K562 (cell line): ENCODE results near the gene LMNB1. TPM values are rescaled to one million over a fixed set of nuclear protein-coding genes. Genes with fewer than 3 reads are reported as not detected.

Experiments used
- ATAC-seq: fragments of 200-7000 bp; cut with Tn5 transposase; 3 replicates; pipeline ENCODE4 v1.9.1; 2020; ENCODE audit warnings: moderate library complexity
- BruUV-seq: library from RNA; stranded (reverse); fragments of 400-500 nt; replicated peaks from 2 replicates; lab custom pipeline; 2021; lab: Mats Ljungman, UMichigan
- CTCF ChIA-PET: fragments of 300-600 bp; formaldehyde crosslinking; extraction: SDS; loops from one replicate; lab custom pipeline; 2021; ENCODE audit warnings: low intra/inter-chr PET ratio; lab: Yijun Ruan, JAX
- POLR2A ChIA-PET: fragments of 300-600, 350-650 bp; sonication (Branson Sonifier 250); formaldehyde crosslinking; extraction: SDS; loops from one replicate; lab custom pipeline; 2021; ENCODE audit warnings: antibody characterized with exemption, inconsistent platforms; lab: Yijun Ruan, JAX
- DNase-seq, 4 experiments: peaks; one replicate each; pipeline versions ENCODE4 v3.0.0 to v3.0.0-alpha.2; 2011 to 2018; ENCODE audit warnings: low spot score in 3 of 4, mixed read lengths in 3 of 4; ENCODE audit errors: extremely low read depth in 1 of 4
- FAIRE-seq: peaks from 2 replicates; lab custom pipeline; 2011; peaks lifted over from hg19 to GRCh38; lab: Jason Lieb, UNC
- H2AFZ ChIP-seq: 2 replicates; pipeline ENCODE4 v1.6.0; 2011; ENCODE audit warnings: low read depth, low read length, control low read depth, inconsistent platforms
- H3K27ac ChIP-seq: fragments of 200-600 bp; 3 replicates; pipeline ENCODE4 v1.8.0; 2011; ENCODE audit warnings: low read depth, mild to moderate bottlenecking, control low read depth, inconsistent platforms, low read length, moderate library complexity, mixed read lengths; ENCODE audit errors: extremely low read depth
- H3K27me3 ChIP-seq, 2 experiments: fragments of 300-600 bp in 1 of 2; 2 replicates in 1 of 2; 3 replicates in 1 of 2; pipeline versions ENCODE4 v1.6.0 to v1.8.0; 2011; ENCODE audit warnings: inconsistent platforms in 2 of 2, low read length in 2 of 2, mild to moderate bottlenecking in 1 of 2, mixed read lengths in 1 of 2, moderate library complexity in 1 of 2; ENCODE audit not compliant: control insufficient read depth in 2 of 2, insufficient read depth in 2 of 2
- H3K36me3 ChIP-seq: fragments of 300-600 bp; 3 replicates; pipeline ENCODE4 v1.8.0; 2011; ENCODE audit warnings: mild to moderate bottlenecking, low read length, inconsistent platforms; ENCODE audit not compliant: control insufficient read depth, insufficient read depth
- H3K4me1 ChIP-seq, 2 experiments: fragments of 200-600 bp in 1 of 2; replicated peaks in 1 of 2; 2 replicates in 1 of 2; 3 replicates in 1 of 2; pipeline versions ENCODE4 v1.5.1 to v1.8.0; 2011; ENCODE audit warnings: inconsistent platforms in 2 of 2, low read length in 2 of 2, mild to moderate bottlenecking in 1 of 2, mixed read lengths in 1 of 2, moderate library complexity in 1 of 2; ENCODE audit not compliant: control insufficient read depth in 2 of 2, insufficient read depth in 2 of 2
- H3K4me2 ChIP-seq: 2 replicates; pipeline ENCODE4 v1.6.1; 2011; ENCODE audit warnings: low read length, control low read depth, inconsistent platforms, mixed read lengths; ENCODE audit not compliant: insufficient read depth
- H3K4me3 ChIP-seq: fragments of 200-600 bp; sonication (generic), shearing (Covaris generic); 2 replicates; pipeline ENCODE4 v1.5.1; 2016; ENCODE audit warnings: control low read depth, inconsistent platforms
- H3K79me2 ChIP-seq: fragments of 200-600 bp; 3 replicates; pipeline ENCODE4 v1.8.0; 2011; ENCODE audit warnings: low read length, inconsistent platforms; ENCODE audit not compliant: control insufficient read depth, insufficient read depth
- H3K9ac ChIP-seq, 2 experiments: 2 replicates each; pipeline versions ENCODE4 v1.6.0 to v1.6.1; 2011; ENCODE audit warnings: low read depth in 2 of 2, low read length in 2 of 2, control low read depth in 1 of 2, inconsistent platforms in 1 of 2, mild to moderate bottlenecking in 1 of 2, mixed read lengths in 1 of 2; ENCODE audit not compliant: insufficient read depth in 1 of 2
- H3K9me1 ChIP-seq: one replicate; pipeline ENCODE4 v1.6.0; 2011; ENCODE audit warnings: inconsistent platforms, mild to moderate bottlenecking, low read length, moderate library complexity; ENCODE audit not compliant: control insufficient read depth, insufficient read depth
- H3K9me3 ChIP-seq: replicated peaks from 2 replicates; pipeline ENCODE4 v1.5.1; 2011; ENCODE audit warnings: low read depth, low read length, inconsistent platforms; ENCODE audit not compliant: control insufficient read depth, insufficient read depth
- H4K20me1 ChIP-seq: replicated peaks from 2 replicates; pipeline ENCODE4 v1.6.1; 2011; ENCODE audit warnings: low read length, inconsistent platforms, mixed read lengths; ENCODE audit not compliant: control insufficient read depth, insufficient read depth
- ATF3 ChIP-seq, 2 experiments: fragments of 450-650 bp in 1 of 2; sonication (generic) in 1 of 2; formaldehyde crosslinking in 1 of 2; IDR thresholded peaks in 1 of 2; conservative IDR thresholded peaks in 1 of 2; 2 replicates each; pipeline versions ENCODE4 v1.6.1 to v1.8.1; 2016 to 2023; ENCODE audit warnings: mild to moderate bottlenecking in 2 of 2, moderate library complexity in 2 of 2, inconsistent platforms in 1 of 2, missing genetic modification reagents in 1 of 2
- ATF7 ChIP-seq: fragments of 450-650 bp; IDR thresholded peaks from 2 replicates; pipeline ENCODE4 v1.7.1; 2014; ENCODE audit warnings: mild to moderate bottlenecking, moderate library complexity
- CXXC5 ChIP-seq: fragments of 250-450 bp; sonication (Bioruptor Pico); IDR thresholded peaks from 2 replicates; pipeline ENCODE4 v1.8.0; 2022; ENCODE audit warnings: inconsistent platforms, mild to moderate bottlenecking, moderate library complexity
- E4F1 ChIP-seq: fragments of 250-450 bp; sonication (Bioruptor Pico); IDR thresholded peaks from 2 replicates; pipeline ENCODE4 v1.5.0; 2021; ENCODE audit warnings: mild to moderate bottlenecking, borderline replicate concordance
- MITF ChIP-seq: IDR thresholded peaks from 2 replicates; pipeline ENCODE4 v1.6.1; 2014; ENCODE audit warnings: antibody characterized with exemption
- NFIX ChIP-seq: fragments of 250-450 bp; sonication (Bioruptor Pico); IDR thresholded peaks from 2 replicates; pipeline ENCODE4 v1.4.0; 2020; ENCODE audit warnings: low read depth, mild to moderate bottlenecking, moderate library complexity
- POLR2H ChIP-seq: IDR thresholded peaks from 2 replicates; pipeline ENCODE4 v1.6.1; 2016; ENCODE audit warnings: missing genetic modification characterization, low read depth, mild to moderate bottlenecking, control low read depth, missing compliant biosample characterization, moderate library complexity
- POLR3A ChIP-seq: IDR thresholded peaks from 2 replicates; pipeline ENCODE4 v1.6.1; 2011; ENCODE audit warnings: borderline replicate concordance, mild to moderate bottlenecking, moderate library complexity; ENCODE audit not compliant: insufficient read length, insufficient read depth; ENCODE audit errors: extremely low read depth
- RCOR1 ChIP-seq, 2 experiments: IDR thresholded peaks; 2 replicates each; pipeline ENCODE4 v1.6.1; 2012; ENCODE audit warnings: low read depth in 2 of 2, low read length in 2 of 2, borderline replicate concordance in 1 of 2, improper control_type of control experiment in 1 of 2
- SETDB1 ChIP-seq: IDR thresholded peaks from one replicate; pipeline ENCODE4 v1.6.1; 2012; ENCODE audit warnings: low read length, control low read depth, inconsistent platforms
- SMAD4 ChIP-seq: fragments of 250-450 bp; sonication (Bioruptor Pico); conservative IDR thresholded peaks from 2 replicates; pipeline ENCODE4 v1.8.0; 2021; ENCODE audit warnings: inconsistent platforms, mild to moderate bottlenecking, moderate library complexity
- SP2 ChIP-seq: IDR thresholded peaks from 2 replicates; pipeline ENCODE4 v1.6.1; 2011; ENCODE audit warnings: mild to moderate bottlenecking, low read depth, low read length, moderate library complexity; ENCODE audit not compliant: poor library complexity, severe bottlenecking; ENCODE audit errors: extremely low read depth
- STAT5A ChIP-seq: IDR thresholded peaks from 2 replicates; pipeline ENCODE4 v1.6.1; 2012; ENCODE audit warnings: low read length, inconsistent platforms, borderline replicate concordance
- ZNF143 ChIP-seq: sonication (generic); formaldehyde crosslinking; IDR thresholded peaks from 2 replicates; pipeline ENCODE4 v1.9.0; 2022; ENCODE audit warnings: mild to moderate bottlenecking, missing genetic modification reagents
- WGBS: fragments of 100-300 bp; shearing (Covaris generic); methylation state at CpG from one replicate; pipeline ENCODE4 v1.1.6; 2016; ENCODE audit warnings: low coverage, mixed read lengths; ENCODE audit not compliant: insufficient coverage; ENCODE audit errors: missing lambda C conversion rate; 5-methylcytosine and 5-hydroxymethylcytosine counted together
- in situ Hi-C: fragments of 300-500 bp; cut with MboI; formaldehyde crosslinking; loops from 4 replicates; pipeline ENCODE4 v1.15.0; 2018; ENCODE audit warnings: inconsistent platforms, mixed read lengths
- intact Hi-C: fragments of 100-400 bp; cut with micrococcal nuclease; formaldehyde crosslinking; loops from 2 replicates; pipeline ENCODE4 v1.14.2; 2022
- polyA plus RNA-seq, 8 experiments: library from polyadenylated mRNA; depleted of rRNA in 4 of 8; stranded (reverse) in 5 of 8; unstranded in 3 of 8; fragments of >200 nt; fragmentation: Nextera tagmentation in 2 of 8; fragmentation: Illumina TruSeq in 1 of 8; extraction: Ambion mirVana in 2 of 8; extraction: Trizol in 1 of 8; gene quantifications; 2 replicates each; pipeline versions ENCODE4 v1.2.1 to v1.2.3, GENCODE V29; 2011 to 2014; ENCODE audit warnings: inconsistent platforms in 1 of 8, missing spikeins in 1 of 8
- total RNA-seq, 7 experiments: library from RNA; depleted of rRNA in 6 of 7; stranded (reverse); fragments of >200 nt in 6 of 7; fragmentation: Illumina TruSeq in 2 of 7; extraction: Trizol in 2 of 7; gene quantifications; 2 replicates each; pipeline versions ENCODE4 v1.2.1 to v1.2.3, GENCODE V29; 2011 to 2021; ENCODE audit warnings: low replicate concordance in 1 of 7

Gene LMNB1
- total and polyA plus RNA-seq, 9 of the 15 experiments (the other 6 are each of a cell fraction or from before 2014, with no cell fraction given): 2.8 to 190 (median 131) TPM

- no peaks in the 10 kb centered on the region for H4K20me1 ChIP-seq
- H3K79me2 ChIP-seq: no peaks in the 10 kb centered on the region
- H3K4me1 ChIP-seq: peaks cover under 1 to 13% of the 10 kb centered on the region in 2 experiments; a peak in 2 of 5 replicates
- ChIA-PET POLR2A (interaction anchor here (1.2 kb wide), 1 partner anchor 15 kb away, joined by 4 read pairs; no protein-coding TSS in a partner anchor), CTCF (no interaction called here)
- H3K9me1 ChIP-seq: no peaks in the 10 kb centered on the region
- in situ Hi-C loops: no loop called here
- FAIRE-seq: no peak
- H3K27ac ChIP-seq: no peak overlapping the region
- WGBS: 74% methylated on average over 11 of the region's 11 CpGs
- no peaks in the 10 kb centered on the region for H3K9me3 ChIP-seq
- no peak overlapping the region for H2AFZ ChIP-seq
- ATAC-seq: no peak
- no peak overlapping the region for H3K9ac ChIP-seq
- no peaks in the 10 kb centered on the region for H3K27me3 ChIP-seq
- H3K4me3 ChIP-seq: no peak overlapping the region
- BruUV-seq: no TSS peak
- DNase-seq: no peak
- H3K4me2 ChIP-seq: no peak overlapping the region
- peaks cover 23% of the 10 kb centered on the region for H3K36me3 ChIP-seq
- intact Hi-C loops: no loop called here
- peak; percentile 79 for TF ChIP-seq ATF3 (IDR thresholded peaks at IDR 0.05)
- TF ChIP-seq ATF3 (CRISPR knock-in tag; conservative IDR thresholded peaks at IDR 0.05): no peak
- TF ChIP-seq RCOR1 (IDR thresholded peaks at IDR 0.05; ENCODE audit: borderline replicate concordance in 1 of 2, low read depth in 2 of 2, low read length in 2 of 2): no peak
- no peak for TF ChIP-seq MITF
- no peak for TF ChIP-seq ZNF143 (CRISPR knock-in tag)
- no peak for TF ChIP-seq SETDB1
- TF ChIP-seq SP2: no peak
- TF ChIP-seq CXXC5: no peak
- no peak for TF ChIP-seq E4F1 (CRISPR knock-in tag)
- peak; percentile 32; the same call in 1 of the 2 replicates for TF ChIP-seq POLR2H (tag)
- TF ChIP-seq SMAD4: no peak
- peak; percentile 67; the same call in 1 of the 2 replicates for TF ChIP-seq ATF7
- no peak for TF ChIP-seq STAT5A
- TF ChIP-seq POLR3A: no peak
- TF ChIP-seq NFIX (CRISPR knock-in tag): no peak
Measured at GRCh38 chr5:126868338-126869004, 91.5 kb downstream of the LMNB1 start.
